CD14-positive monocyte (primary cell): ENCODE data around the gene CARMIL1. TPM values are rescaled to one million over a fixed set of nuclear protein-coding genes. Genes with fewer than 3 reads are reported as not detected.

Experiments used
- DNase-seq, 3 donors: peaks; one replicate each; pipeline ENCODE4 v3.0.0-alpha.2; 2011 to 2022
- H2AFZ ChIP-seq: 2 replicates; pipeline ENCODE4 v1.6.0; 2012; ENCODE audit warnings: mild to moderate bottlenecking, low read depth, low read length, inconsistent platforms; ENCODE audit not compliant: insufficient read depth, poor library complexity, severe bottlenecking
- H3K27ac ChIP-seq, 2 donors: 1 replicate in 1 of 2; 2 replicates in 1 of 2; pipeline ENCODE4 v1.5.1; 2012 to 2013; ENCODE audit warnings: low read length in 2 of 2, control low read depth in 1 of 2, inconsistent platforms in 1 of 2, low read depth in 1 of 2, mild to moderate bottlenecking in 1 of 2
- H3K27me3 ChIP-seq, 2 donors: one replicate each; pipeline versions ENCODE4 v1.6.0 to v1.6.1; 2011 to 2013; ENCODE audit warnings: low read length in 2 of 2; ENCODE audit not compliant: control insufficient read depth in 2 of 2, insufficient read depth in 2 of 2
- H3K36me3 ChIP-seq, 2 donors: replicated peaks in 1 of 2; 1 replicate in 1 of 2; 2 replicates in 1 of 2; pipeline versions ENCODE4 v1.5.1 to v1.6.1; 2012 to 2013; ENCODE audit warnings: low read length in 2 of 2, control low read depth in 1 of 2, inconsistent platforms in 1 of 2, mild to moderate bottlenecking in 1 of 2; ENCODE audit not compliant: insufficient read depth in 2 of 2, control insufficient read depth in 1 of 2
- H3K4me1 ChIP-seq, 2 donors: 1 replicate in 1 of 2; 2 replicates in 1 of 2; pipeline versions ENCODE4 v1.5.1 to v1.6.1; 2012 to 2013; ENCODE audit warnings: low read length in 2 of 2, control low read depth in 1 of 2, inconsistent platforms in 1 of 2, mild to moderate bottlenecking in 1 of 2, moderate library complexity in 1 of 2; ENCODE audit not compliant: insufficient read depth in 2 of 2, control insufficient read depth in 1 of 2
- H3K4me2 ChIP-seq: replicated peaks from 2 replicates; pipeline ENCODE3; 2012; ENCODE audit warnings: low read length, moderate library complexity, mild to moderate bottlenecking; ENCODE audit not compliant: poor library complexity, severe bottlenecking; ENCODE audit errors: extremely low read depth
- H3K4me3 ChIP-seq, 3 experiments: fragments of 200-600 bp in 1 of 3; sonication (generic) in 1 of 3; replicated peaks in 1 of 3; 1 replicate in 2 of 3; 2 replicates in 1 of 3; pipeline ENCODE4 v1.5.1; 2011 to 2013; ENCODE audit warnings: low read length in 3 of 3, mild to moderate bottlenecking in 3 of 3, control low read depth in 2 of 3, low read depth in 2 of 3, inconsistent platforms in 1 of 3, moderate library complexity in 1 of 3
- H3K79me2 ChIP-seq: 2 replicates; pipeline ENCODE4 v1.6.0; 2012; ENCODE audit warnings: mild to moderate bottlenecking, control low read depth, inconsistent platforms, low read length, moderate library complexity; ENCODE audit not compliant: insufficient read depth
- H3K9ac ChIP-seq: 2 replicates; pipeline ENCODE4 v1.6.0; 2017; ENCODE audit warnings: low read length, mild to moderate bottlenecking; ENCODE audit not compliant: insufficient read depth, poor library complexity, severe bottlenecking
- H3K9me3 ChIP-seq, 2 donors: replicated peaks in 1 of 2; 1 replicate in 1 of 2; 2 replicates in 1 of 2; pipeline versions ENCODE4 v1.5.1 to v1.6.1; 2012 to 2013; ENCODE audit warnings: low read length in 2 of 2, control low read depth in 1 of 2; ENCODE audit not compliant: control insufficient read depth in 1 of 2, insufficient read depth in 1 of 2
- H4K20me1 ChIP-seq: 2 replicates; pipeline ENCODE4 v1.6.0; 2012; ENCODE audit warnings: mild to moderate bottlenecking, low read length, control low read depth, moderate library complexity; ENCODE audit not compliant: insufficient read depth
- H3K27ac Mint-ChIP-seq, 7 donors: one replicate each; pipeline ENCODE4 v1.8.0; 2020; ENCODE audit warnings: mild to moderate bottlenecking in 7 of 7, mixed read lengths in 7 of 7, moderate library complexity in 6 of 7, inconsistent platforms in 2 of 7
- H3K27me3 Mint-ChIP-seq, 3 donors: one replicate each; pipeline ENCODE4 v1.8.0; 2021 to 2022; ENCODE audit warnings: low read depth in 3 of 3, mild to moderate bottlenecking in 3 of 3, mixed read lengths in 3 of 3, moderate library complexity in 3 of 3, inconsistent platforms in 1 of 3
- H3K36me3 Mint-ChIP-seq, 2 donors: one replicate each; pipeline ENCODE4 v1.8.0; 2020; ENCODE audit warnings: mixed read lengths in 2 of 2, inconsistent platforms in 1 of 2, mild to moderate bottlenecking in 1 of 2
- H3K4me1 Mint-ChIP-seq: one replicate; pipeline ENCODE4 v1.8.0; 2020; ENCODE audit warnings: mild to moderate bottlenecking, mixed read lengths
- H3K4me3 Mint-ChIP-seq, 2 donors: one replicate each; pipeline ENCODE4 v1.8.0; 2020; ENCODE audit warnings: mild to moderate bottlenecking in 2 of 2, mixed read lengths in 2 of 2, moderate library complexity in 1 of 2
- H3K9me3 Mint-ChIP-seq, 7 donors: one replicate each; pipeline ENCODE4 v1.8.0; 2020 to 2022; ENCODE audit warnings: mixed read lengths in 7 of 7, mild to moderate bottlenecking in 6 of 7, moderate library complexity in 6 of 7, inconsistent platforms in 2 of 7
- CTCF ChIP-seq: fragments of 200-600 bp; IDR thresholded peaks from one replicate; pipeline ENCODE4 v1.8.0; 2022; ENCODE audit warnings: antibody characterized with exemption, mild to moderate bottlenecking
- WGBS: methylation state at CpG from one replicate; pipeline ENCODE4 v1.1.5; 2013; ENCODE audit warnings: missing lambda C conversion rate; ENCODE audit not compliant: insufficient coverage; 5-methylcytosine and 5-hydroxymethylcytosine counted together
- intact Hi-C, 2 donors: fragments of 100-400 bp; cut with micrococcal nuclease; formaldehyde crosslinking; loops; one replicate each; pipeline versions ENCODE4 v1.15.0 to v1.15.1; 2023
- polyA plus RNA-seq, 3 donors: library from polyadenylated mRNA; depleted of rRNA in 1 of 3; unstranded in 2 of 3; stranded (reverse) in 1 of 3; fragments of 300-500 nt in 2 of 3; fragments of >200 nt in 1 of 3; fragmentation: Illumina TruSeq in 2 of 3; gene quantifications; 1 replicate in 2 of 3; 2 replicates in 1 of 3; pipeline ENCODE4 v1.2.3, GENCODE V29; 2012 to 2021

The CARMIL1 gene
- polyA plus RNA-seq, 3 donors: 0.30 to 0.49 (median 0.41) TPM

GRCh38 chr6:25490018-25490801 lies 211.0 kb downstream of the CARMIL1 start:
- Histone ChIP-seq H3K4me1 (peaks cover 4 to 8% of the 10 kb centered on the region in 2 donors), H3K4me2 (no peak overlapping the region), H3K4me3 (no peak overlapping the region), H3K9ac (no peak overlapping the region), H3K36me3 (no peaks in the 10 kb centered on the region), H3K79me2 (no peaks in the 10 kb centered on the region), H3K9me3 (no peaks in the 10 kb centered on the region), H4K20me1 (no peaks in the 10 kb centered on the region), H2AFZ (peak overlapping the region; percentile 25), H3K27me3 (no peaks in the 10 kb centered on the region), H3K27ac (no peak overlapping the region)
- no CpG with 5 or more reads among the region's 9 CpGs for WGBS
- peak; percentile 71 to 83 (median 71) for DNase-seq
- Mint-ChIP-seq H3K4me1 (peaks cover 12% of the 10 kb centered on the region), H3K36me3 (no peaks in the 10 kb centered on the region), H3K27ac (peak overlapping the region in 5 of 7 donors; percentile 47 to 68 (median 58)), H3K27me3 (no peaks in the 10 kb centered on the region), H3K9me3 (no peaks in the 10 kb centered on the region), H3K4me3 (no peak overlapping the region)
- peak; percentile 83 for TF ChIP-seq CTCF
- intact Hi-C loops: loop anchor here (2.0 to 5.0 kb wide), 2 partner anchors 218 to 225 kb away; no protein-coding TSS in a partner anchor

DNA sequence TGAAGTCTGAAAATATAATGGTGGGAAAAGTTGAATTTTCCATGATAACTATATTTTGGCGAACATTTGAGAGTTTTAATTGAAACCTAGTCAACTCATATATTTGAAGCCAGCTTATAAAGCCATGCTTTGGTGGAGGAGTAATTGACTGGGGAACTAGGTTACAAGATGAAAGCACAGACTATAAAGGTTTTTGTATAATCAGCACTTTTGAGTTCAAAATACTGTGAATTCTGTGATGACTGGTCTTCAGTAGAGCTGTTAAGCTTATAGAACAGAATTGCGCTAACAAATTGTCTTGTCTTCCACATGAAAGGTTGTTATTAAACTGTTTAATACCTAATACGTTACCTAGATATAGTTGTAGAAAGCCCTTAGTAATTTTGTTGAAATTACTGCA lies 213.8 kb downstream of the CARMIL1 start:
- Histone ChIP-seq H3K4me3 (no peak overlapping the region), H3K36me3 (no peaks in the 10 kb centered on the region), H3K27me3 (no peaks in the 10 kb centered on the region), H3K79me2 (no peaks in the 10 kb centered on the region), H2AFZ (no peak overlapping the region), H3K27ac (no peak overlapping the region), H3K9me3 (no peaks in the 10 kb centered on the region), H3K4me2 (no peak overlapping the region), H4K20me1 (no peaks in the 10 kb centered on the region), H3K9ac (no peak overlapping the region), H3K4me1 (peaks cover 10 to 12% of the 10 kb centered on the region in 2 donors)
- no peak for DNase-seq
- H3K27ac Mint-ChIP-seq: no peak overlapping the region
- WGBS: no CpG with 5 or more reads among the region's 3 CpGs
- H3K27me3 Mint-ChIP-seq: peaks cover 0 to 1% (median 0%) of the 10 kb centered on the region in 3 donors
- H3K4me3 Mint-ChIP-seq: no peak overlapping the region
- no peak for TF ChIP-seq CTCF
- no peaks in the 10 kb centered on the region for H3K36me3 Mint-ChIP-seq
- peaks cover 16% of the 10 kb centered on the region for H3K4me1 Mint-ChIP-seq
- intact Hi-C loops: loop anchor here in 1 of 2 donors (5.0 kb wide), 1 partner anchor 221 kb away; no protein-coding TSS in a partner anchor
- H3K9me3 Mint-ChIP-seq: no peaks in the 10 kb centered on the region
